Upper lobe of left lung (tissue), 6 donors: ENCODE data around the gene MLPH. TPM values are rescaled to one million over a fixed set of nuclear protein-coding genes. Genes with fewer than 3 reads are reported as not detected.

Source experiments
- ATAC-seq, 2 donors: fragments of 200-7000 bp; cut with Tn5 transposase; one replicate each; pipeline ENCODE4 v1.9.1; 2022; ENCODE audit warnings: mild to moderate bottlenecking in 2 of 2, moderate library complexity in 2 of 2; ENCODE audit not compliant: low FRiP score in 2 of 2
- DNase-seq, 2 donors: peaks; one replicate each; pipeline ENCODE4 v3.0.0-alpha.2; 2019 to 2020
- H3K27ac ChIP-seq, 4 donors: fragments of 200-600 bp; sonication (generic); one replicate each; pipeline ENCODE4 v1.5.1; 2016 to 2019
- H3K27me3 ChIP-seq, 4 donors: fragments of 200-600 bp; sonication (generic); one replicate each; pipeline ENCODE4 v1.5.1; 2017 to 2019
- H3K36me3 ChIP-seq, 4 donors: fragments of 200-600 bp; sonication (generic); one replicate each; pipeline ENCODE4 v1.5.1; 2016 to 2019
- H3K4me1 ChIP-seq, 4 donors: fragments of 200-600 bp; sonication (generic); one replicate each; pipeline ENCODE4 v1.5.1; 2018 to 2019
- H3K4me3 ChIP-seq, 4 donors: fragments of 200-600 bp; sonication (generic); one replicate each; pipeline ENCODE4 v1.5.1; 2017 to 2019; ENCODE audit warnings: mild to moderate bottlenecking in 2 of 4, moderate library complexity in 1 of 4
- H3K9me3 ChIP-seq, 4 donors: fragments of 200-600 bp; sonication (generic); one replicate each; pipeline ENCODE4 v1.5.1; 2018 to 2019
- EP300 ChIP-seq, 4 donors: sonication (generic); formaldehyde crosslinking; IDR thresholded peaks; one replicate each; pipeline ENCODE4 v1.5.1; 2017; ENCODE audit warnings: antibody characterized with exemption in 4 of 4, control low read depth in 2 of 4
- POLR2A ChIP-seq, 4 donors: fragments of 450-650 bp; IDR thresholded peaks; one replicate each; pipeline ENCODE4 v1.5.1; 2016 to 2017; ENCODE audit warnings: antibody characterized with exemption in 4 of 4, mild to moderate bottlenecking in 2 of 4
- POLR2AphosphoS5 ChIP-seq, 2 donors: sonication (generic); formaldehyde crosslinking; IDR thresholded peaks; one replicate each; pipeline ENCODE4 v1.5.1; 2017; ENCODE audit warnings: antibody characterized with exemption in 2 of 2
- WGBS, 2 donors: methylation state at CpG; one replicate each; pipeline ENCODE4 v1.1.5; 2017 to 2018; 5-methylcytosine and 5-hydroxymethylcytosine counted together
- total RNA-seq, 6 donors: library from RNA; depleted of rRNA in 4 of 6; stranded (reverse); fragments of >200 nt in 4 of 6; gene quantifications; one replicate each; pipeline versions ENCODE4 v1.1.0 to v1.2.1, GENCODE V29; 2016 to 2021
- TF ChIP-seq, protein P1 (sequence below), 6 experiments: fragments of 450-650 bp in 4 of 6; fragments of 200-600 bp in 2 of 6; sonication (generic) in 2 of 6; IDR thresholded peaks; one replicate each; pipeline ENCODE4 v1.5.1; 2016 to 2019; ENCODE audit warnings: antibody characterized with exemption in 6 of 6
- donor health status: DM: no; HTN: no; CAD: no; lungs with moderate emphysema.
- donor health status: DM: no; HTN: yes; CAD: no; lungs with severe emphysema.

MLPH gene
- total RNA-seq, 6 donors from 2014 or later, result 289 to 1,452 (median 502) TPM

DNA sequence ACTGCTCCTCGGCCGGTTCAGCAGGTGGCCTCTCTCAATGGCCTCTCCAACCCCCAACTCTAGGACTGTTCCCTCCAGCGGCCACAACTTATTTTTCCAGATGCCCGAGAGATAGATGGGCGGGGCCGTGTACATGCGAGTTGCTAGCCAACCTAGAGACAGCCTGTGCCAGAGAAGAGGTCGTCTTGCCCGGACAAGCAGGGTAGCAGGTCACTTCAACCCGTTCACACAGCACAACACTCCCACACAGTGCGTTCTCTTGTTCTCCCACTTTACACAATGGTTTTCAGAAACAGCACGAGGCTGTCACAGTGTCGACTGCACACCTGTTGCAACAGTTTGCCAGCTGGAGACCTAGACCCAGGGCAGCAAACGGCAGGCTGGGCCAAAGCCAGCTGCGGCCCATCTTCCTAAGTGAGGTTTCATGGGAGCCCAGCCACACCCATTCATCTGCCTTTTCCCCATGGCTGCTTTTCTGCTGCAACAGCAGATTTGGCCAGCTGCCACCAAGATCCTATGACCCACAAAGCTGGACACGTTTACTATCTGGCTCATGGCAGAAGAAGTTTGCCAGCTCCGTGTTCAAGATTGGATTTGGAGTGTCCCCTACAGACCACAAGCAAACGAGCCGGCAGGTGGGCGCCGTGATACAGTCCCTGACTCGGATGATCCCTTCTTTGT is 72.0 kb downstream of the MLPH start:
- DNase-seq, result peak in 1 of 2 donors; percentile 66
- Histone ChIP-seq H3K36me3 (peaks cover 0 to 18% (median 0%) of the 10 kb centered on the region in 4 donors), H3K4me1 (peaks cover 0 to 10% (median 4%) of the 10 kb centered on the region in 4 donors), H3K27ac (no peak overlapping the region), H3K27me3 (no peaks in the 10 kb centered on the region), H3K4me3 (no peak overlapping the region), H3K9me3 (peaks cover 7 to 17% (median 10%) of the 10 kb centered on the region in 4 donors)
- TF ChIP-seq, protein P1, sequence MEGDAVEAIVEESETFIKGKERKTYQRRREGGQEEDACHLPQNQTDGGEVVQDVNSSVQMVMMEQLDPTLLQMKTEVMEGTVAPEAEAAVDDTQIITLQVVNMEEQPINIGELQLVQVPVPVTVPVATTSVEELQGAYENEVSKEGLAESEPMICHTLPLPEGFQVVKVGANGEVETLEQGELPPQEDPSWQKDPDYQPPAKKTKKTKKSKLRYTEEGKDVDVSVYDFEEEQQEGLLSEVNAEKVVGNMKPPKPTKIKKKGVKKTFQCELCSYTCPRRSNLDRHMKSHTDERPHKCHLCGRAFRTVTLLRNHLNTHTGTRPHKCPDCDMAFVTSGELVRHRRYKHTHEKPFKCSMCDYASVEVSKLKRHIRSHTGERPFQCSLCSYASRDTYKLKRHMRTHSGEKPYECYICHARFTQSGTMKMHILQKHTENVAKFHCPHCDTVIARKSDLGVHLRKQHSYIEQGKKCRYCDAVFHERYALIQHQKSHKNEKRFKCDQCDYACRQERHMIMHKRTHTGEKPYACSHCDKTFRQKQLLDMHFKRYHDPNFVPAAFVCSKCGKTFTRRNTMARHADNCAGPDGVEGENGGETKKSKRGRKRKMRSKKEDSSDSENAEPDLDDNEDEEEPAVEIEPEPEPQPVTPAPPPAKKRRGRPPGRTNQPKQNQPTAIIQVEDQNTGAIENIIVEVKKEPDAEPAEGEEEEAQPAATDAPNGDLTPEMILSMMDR (IDR thresholded peaks at IDR 0.05), result no peak
- TF ChIP-seq POLR2A (IDR thresholded peaks at IDR 0.05) (no peak), POLR2AphosphoS5 (IDR thresholded peaks at IDR 0.05) (no peak), EP300 (IDR thresholded peaks at IDR 0.05) (no peak)
- WGBS, 2 donors, result 51 to 60% methylated on average over 22 of the region's 22 CpGs
- ATAC-seq, result peak; percentile 4 to 61

DNA sequence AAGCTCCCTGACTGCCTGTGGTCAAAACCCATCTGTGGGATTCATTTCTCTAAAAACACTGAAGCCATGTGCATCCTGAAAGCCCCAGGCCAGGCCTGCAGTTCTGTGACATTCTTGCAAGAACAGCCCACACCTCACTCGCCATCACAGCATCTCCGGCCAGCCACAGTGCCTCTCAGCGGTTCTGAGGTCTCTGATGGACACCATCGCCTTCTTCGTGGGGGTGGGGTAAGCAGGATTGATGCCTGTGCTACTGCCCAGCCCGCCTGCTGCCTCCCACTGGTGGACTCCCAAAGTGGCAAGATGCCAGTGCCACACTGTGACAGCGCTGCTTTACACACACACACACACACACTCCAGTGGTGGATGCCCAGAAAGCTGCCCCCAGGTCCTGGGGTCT is 74.2 kb downstream of the MLPH start:
- TF ChIP-seq POLR2A (IDR thresholded peaks at IDR 0.05) (no peak), EP300 (IDR thresholded peaks at IDR 0.05) (no peak), POLR2AphosphoS5 (IDR thresholded peaks at IDR 0.05) (no peak)
- TF ChIP-seq, protein P1 (IDR thresholded peaks at IDR 0.05), result no peak
- WGBS, 2 donors, result 81 to 85% methylated on average over 7 of the region's 7 CpGs

DNA sequence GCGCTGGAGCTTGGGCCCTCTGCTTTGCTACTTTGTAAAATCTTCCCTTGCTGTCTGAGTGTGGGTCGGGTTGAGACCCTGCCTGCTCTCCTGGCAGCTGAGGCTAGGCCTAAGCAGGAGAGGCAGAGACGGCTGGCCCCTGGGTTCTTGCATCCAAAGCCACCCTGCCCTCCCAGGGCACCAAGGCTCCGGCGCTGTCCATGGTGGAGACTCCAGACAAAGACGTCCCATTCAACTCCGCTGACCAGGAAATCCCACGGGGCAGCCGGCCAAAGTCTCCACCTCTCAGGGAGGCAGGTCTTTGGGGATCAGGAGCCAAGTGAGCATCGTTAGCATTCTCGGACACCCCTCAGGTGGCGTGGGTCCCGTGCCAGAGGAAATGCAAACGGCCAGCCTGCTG is 76.8 kb downstream of the MLPH start:
- Histone ChIP-seq H3K9me3 (no peaks in the 10 kb centered on the region), H3K27ac (no peak overlapping the region), H3K4me1 (peaks cover 0 to 7% (median 2%) of the 10 kb centered on the region in 4 donors), H3K36me3 (no peaks in the 10 kb centered on the region), H3K27me3 (no peaks in the 10 kb centered on the region), H3K4me3 (no peak overlapping the region)
- DNase-seq (no peak), ATAC-seq (no peak)
- 29 to 32% methylated on average over 6 to 14 of the region's 14 CpGs for WGBS, 2 donors
- TF ChIP-seq, protein P1 (IDR thresholded peaks at IDR 0.05), result no peak
- no peak for TF ChIP-seq POLR2A (IDR thresholded peaks at IDR 0.05)
- TF ChIP-seq POLR2AphosphoS5 (IDR thresholded peaks at IDR 0.05), result no peak
- no peak for TF ChIP-seq EP300 (IDR thresholded peaks at IDR 0.05)

More for the DNA sequence above, 74.2 kb downstream of the MLPH start:
- no peaks in the 10 kb centered on the region for H3K36me3 ChIP-seq
- no peak overlapping the region for H3K27ac ChIP-seq
- ATAC-seq (no peak), DNase-seq (no peak)
- H3K4me1 ChIP-seq, result peaks cover 0 to 10% (median 4%) of the 10 kb centered on the region in 4 donors
- no peaks in the 10 kb centered on the region for H3K27me3 ChIP-seq
- no peak overlapping the region for H3K4me3 ChIP-seq
- peaks cover 0 to 1% (median 0%) of the 10 kb centered on the region in 4 donors for H3K9me3 ChIP-seq

DNA sequence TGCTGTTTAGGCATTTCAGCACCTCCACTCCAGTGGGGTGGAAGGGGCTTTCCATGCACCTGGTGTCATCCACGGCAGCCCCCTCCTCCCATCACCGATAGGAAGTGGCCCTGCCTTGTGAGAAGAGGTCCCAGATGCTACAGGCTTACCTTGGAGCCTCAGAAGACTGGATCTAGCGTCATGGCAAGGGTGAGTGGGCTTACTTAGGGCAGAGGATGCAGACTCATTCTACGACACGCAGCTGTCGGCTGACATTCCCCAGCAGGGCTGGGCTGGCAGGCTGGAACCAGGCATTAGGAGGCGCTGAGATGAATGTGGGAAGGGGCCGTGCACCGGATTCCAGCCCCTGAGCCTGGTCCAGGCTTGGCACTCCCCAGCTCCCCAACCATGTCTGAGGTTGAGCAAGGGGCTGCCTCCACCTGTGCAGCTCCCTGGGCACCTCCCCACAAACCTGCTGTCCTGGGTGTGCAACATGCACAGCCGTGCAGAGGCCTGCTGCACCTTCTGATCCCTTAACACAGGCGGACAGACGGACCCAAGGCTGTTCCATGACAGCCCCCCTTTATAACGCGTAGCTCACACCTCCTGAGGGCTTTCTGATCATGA is 77.6 kb downstream of the MLPH start:
- ATAC-seq (no peak), DNase-seq (no peak)
- 82 to 85% methylated on average over 9 to 13 of the region's 14 CpGs for WGBS, 2 donors
- Histone ChIP-seq H3K4me3 (no peak overlapping the region), H3K27ac (no peak overlapping the region), H3K4me1 (no peaks in the 10 kb centered on the region), H3K9me3 (no peaks in the 10 kb centered on the region), H3K27me3 (no peaks in the 10 kb centered on the region), H3K36me3 (no peaks in the 10 kb centered on the region)
- TF ChIP-seq, protein P1 (IDR thresholded peaks at IDR 0.05), result no peak
- TF ChIP-seq POLR2AphosphoS5 (IDR thresholded peaks at IDR 0.05) (no peak), POLR2A (IDR thresholded peaks at IDR 0.05) (no peak), EP300 (IDR thresholded peaks at IDR 0.05) (no peak)
